Measurements from ENCODE around the gene PTPN6. TPM values are rescaled to one million over a fixed set of nuclear protein-coding genes. Genes with fewer than 3 reads are reported as not detected.
A peak's percentile ranks its signal among the peaks of the same experiment; 100 is the strongest.

PTPN6 gene
- total and polyA plus RNA-seq, 10 of the 15 experiments (the other 5 are each of a cell fraction or from before 2014, with no cell fraction given) = 229 to 457 (median 370) TPM

DNA sequence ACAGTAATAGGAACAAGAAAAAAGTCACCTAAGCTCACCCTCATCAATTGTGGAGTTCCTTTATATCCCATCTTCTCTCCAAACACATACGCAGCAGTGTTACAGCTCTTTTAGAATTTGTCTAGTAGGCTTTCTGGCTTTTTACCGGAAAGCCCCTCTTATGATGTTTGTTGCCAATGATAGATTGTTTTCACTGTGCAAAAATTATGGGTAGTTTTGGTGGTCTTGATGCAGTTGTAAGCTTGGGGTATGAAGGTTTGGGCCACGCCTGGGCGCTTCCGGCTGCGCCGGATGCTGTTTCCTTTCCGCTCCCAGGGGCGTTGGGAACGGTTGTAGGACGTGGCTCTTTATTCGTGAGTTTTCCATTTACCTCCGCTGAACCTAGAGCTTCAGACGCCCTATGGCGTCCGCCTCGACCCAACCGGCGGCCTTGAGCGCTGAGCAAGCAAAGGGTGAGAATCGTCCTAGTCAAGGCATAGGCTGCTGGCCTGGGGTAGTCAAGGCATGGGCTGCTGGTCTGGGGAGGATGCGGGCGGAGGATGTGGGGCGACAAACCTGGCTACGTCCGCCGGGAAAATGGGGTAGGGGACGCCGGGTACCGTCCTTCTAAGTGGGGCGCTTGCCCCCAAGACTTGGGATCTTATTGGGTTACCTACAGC, 7.3 kb upstream of the PTPN6 start, which contains the start of the genes C12orf57 and RNU7-1 (continued):
- TF ChIP-seq SIN3A (IDR thresholded peaks at IDR 0.05; ENCODE audit: low read depth, low read length) (0 out of 2 replicates have a peak, but pooled peaks have one; percentile 69), SMC3 (IDR thresholded peaks at IDR 0.05; ENCODE audit: borderline replicate concordance, low read length) (no peak), KLF5 (IDR thresholded peaks at IDR 0.05; ENCODE audit: partially characterized antibody) (peak; percentile 94), RCOR1 (conservative IDR thresholded peaks at IDR 0.05; ENCODE audit: low read depth, low read length) (peak; percentile 91), ZNF274 (IDR thresholded peaks at IDR 0.05; ENCODE audit: insufficient read depth, insufficient read length) (no peak), NR2C1 (IDR thresholded peaks at IDR 0.05) (peak; percentile 52; the same call in 1 of the 2 replicates)
- TF ChIP-seq, protein P1, sequence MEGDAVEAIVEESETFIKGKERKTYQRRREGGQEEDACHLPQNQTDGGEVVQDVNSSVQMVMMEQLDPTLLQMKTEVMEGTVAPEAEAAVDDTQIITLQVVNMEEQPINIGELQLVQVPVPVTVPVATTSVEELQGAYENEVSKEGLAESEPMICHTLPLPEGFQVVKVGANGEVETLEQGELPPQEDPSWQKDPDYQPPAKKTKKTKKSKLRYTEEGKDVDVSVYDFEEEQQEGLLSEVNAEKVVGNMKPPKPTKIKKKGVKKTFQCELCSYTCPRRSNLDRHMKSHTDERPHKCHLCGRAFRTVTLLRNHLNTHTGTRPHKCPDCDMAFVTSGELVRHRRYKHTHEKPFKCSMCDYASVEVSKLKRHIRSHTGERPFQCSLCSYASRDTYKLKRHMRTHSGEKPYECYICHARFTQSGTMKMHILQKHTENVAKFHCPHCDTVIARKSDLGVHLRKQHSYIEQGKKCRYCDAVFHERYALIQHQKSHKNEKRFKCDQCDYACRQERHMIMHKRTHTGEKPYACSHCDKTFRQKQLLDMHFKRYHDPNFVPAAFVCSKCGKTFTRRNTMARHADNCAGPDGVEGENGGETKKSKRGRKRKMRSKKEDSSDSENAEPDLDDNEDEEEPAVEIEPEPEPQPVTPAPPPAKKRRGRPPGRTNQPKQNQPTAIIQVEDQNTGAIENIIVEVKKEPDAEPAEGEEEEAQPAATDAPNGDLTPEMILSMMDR (IDR thresholded peaks at IDR 0.05 in 2 of 3, conservative IDR thresholded peaks at IDR 0.05 in 1 of 3; ENCODE audit: control insufficient read depth in 2 of 3, extremely low read depth in 1 of 3, insufficient read depth in 1 of 3, low read depth in 3 of 3, low read length in 3 of 3) = no peak
- TF ChIP-seq, protein P2, sequence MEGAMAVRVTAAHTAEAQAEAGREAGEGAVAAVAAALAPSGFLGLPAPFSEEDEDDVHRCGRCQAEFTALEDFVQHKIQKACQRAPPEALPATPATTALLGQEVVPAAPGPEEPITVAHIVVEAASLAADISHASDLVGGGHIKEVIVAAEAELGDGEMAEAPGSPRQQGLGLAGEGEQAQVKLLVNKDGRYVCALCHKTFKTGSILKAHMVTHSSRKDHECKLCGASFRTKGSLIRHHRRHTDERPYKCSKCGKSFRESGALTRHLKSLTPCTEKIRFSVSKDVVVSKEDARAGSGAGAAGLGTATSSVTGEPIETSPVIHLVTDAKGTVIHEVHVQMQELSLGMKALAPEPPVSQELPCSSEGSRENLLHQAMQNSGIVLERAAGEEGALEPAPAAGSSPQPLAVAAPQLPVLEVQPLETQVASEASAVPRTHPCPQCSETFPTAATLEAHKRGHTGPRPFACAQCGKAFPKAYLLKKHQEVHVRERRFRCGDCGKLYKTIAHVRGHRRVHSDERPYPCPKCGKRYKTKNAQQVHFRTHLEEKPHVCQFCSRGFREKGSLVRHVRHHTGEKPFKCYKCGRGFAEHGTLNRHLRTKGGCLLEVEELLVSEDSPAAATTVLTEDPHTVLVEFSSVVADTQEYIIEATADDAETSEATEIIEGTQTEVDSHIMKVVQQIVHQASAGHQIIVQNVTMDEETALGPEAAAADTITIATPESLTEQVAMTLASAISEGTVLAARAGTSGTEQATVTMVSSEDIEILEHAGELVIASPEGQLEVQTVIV (IDR thresholded peaks at IDR 0.05; ENCODE audit: borderline replicate concordance, partially characterized antibody) = no peak
- TF ChIP-seq, protein P3, sequence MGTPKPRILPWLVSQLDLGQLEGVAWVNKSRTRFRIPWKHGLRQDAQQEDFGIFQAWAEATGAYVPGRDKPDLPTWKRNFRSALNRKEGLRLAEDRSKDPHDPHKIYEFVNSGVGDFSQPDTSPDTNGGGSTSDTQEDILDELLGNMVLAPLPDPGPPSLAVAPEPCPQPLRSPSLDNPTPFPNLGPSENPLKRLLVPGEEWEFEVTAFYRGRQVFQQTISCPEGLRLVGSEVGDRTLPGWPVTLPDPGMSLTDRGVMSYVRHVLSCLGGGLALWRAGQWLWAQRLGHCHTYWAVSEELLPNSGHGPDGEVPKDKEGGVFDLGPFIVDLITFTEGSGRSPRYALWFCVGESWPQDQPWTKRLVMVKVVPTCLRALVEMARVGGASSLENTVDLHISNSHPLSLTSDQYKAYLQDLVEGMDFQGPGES (IDR thresholded peaks at IDR 0.05) = no peak
- TF ChIP-seq, protein P4, sequence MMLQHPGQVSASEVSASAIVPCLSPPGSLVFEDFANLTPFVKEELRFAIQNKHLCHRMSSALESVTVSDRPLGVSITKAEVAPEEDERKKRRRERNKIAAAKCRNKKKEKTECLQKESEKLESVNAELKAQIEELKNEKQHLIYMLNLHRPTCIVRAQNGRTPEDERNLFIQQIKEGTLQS (IDR thresholded peaks at IDR 0.05; ENCODE audit: borderline replicate concordance, extremely low read depth, low read depth, low read length) = no peak
- TF ChIP-seq, protein P5, sequence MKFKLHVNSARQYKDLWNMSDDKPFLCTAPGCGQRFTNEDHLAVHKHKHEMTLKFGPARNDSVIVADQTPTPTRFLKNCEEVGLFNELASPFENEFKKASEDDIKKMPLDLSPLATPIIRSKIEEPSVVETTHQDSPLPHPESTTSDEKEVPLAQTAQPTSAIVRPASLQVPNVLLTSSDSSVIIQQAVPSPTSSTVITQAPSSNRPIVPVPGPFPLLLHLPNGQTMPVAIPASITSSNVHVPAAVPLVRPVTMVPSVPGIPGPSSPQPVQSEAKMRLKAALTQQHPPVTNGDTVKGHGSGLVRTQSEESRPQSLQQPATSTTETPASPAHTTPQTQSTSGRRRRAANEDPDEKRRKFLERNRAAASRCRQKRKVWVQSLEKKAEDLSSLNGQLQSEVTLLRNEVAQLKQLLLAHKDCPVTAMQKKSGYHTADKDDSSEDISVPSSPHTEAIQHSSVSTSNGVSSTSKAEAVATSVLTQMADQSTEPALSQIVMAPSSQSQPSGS (IDR thresholded peaks at IDR 0.05; ENCODE audit: low read length) = no peak
- TF ChIP-seq, protein P6, sequence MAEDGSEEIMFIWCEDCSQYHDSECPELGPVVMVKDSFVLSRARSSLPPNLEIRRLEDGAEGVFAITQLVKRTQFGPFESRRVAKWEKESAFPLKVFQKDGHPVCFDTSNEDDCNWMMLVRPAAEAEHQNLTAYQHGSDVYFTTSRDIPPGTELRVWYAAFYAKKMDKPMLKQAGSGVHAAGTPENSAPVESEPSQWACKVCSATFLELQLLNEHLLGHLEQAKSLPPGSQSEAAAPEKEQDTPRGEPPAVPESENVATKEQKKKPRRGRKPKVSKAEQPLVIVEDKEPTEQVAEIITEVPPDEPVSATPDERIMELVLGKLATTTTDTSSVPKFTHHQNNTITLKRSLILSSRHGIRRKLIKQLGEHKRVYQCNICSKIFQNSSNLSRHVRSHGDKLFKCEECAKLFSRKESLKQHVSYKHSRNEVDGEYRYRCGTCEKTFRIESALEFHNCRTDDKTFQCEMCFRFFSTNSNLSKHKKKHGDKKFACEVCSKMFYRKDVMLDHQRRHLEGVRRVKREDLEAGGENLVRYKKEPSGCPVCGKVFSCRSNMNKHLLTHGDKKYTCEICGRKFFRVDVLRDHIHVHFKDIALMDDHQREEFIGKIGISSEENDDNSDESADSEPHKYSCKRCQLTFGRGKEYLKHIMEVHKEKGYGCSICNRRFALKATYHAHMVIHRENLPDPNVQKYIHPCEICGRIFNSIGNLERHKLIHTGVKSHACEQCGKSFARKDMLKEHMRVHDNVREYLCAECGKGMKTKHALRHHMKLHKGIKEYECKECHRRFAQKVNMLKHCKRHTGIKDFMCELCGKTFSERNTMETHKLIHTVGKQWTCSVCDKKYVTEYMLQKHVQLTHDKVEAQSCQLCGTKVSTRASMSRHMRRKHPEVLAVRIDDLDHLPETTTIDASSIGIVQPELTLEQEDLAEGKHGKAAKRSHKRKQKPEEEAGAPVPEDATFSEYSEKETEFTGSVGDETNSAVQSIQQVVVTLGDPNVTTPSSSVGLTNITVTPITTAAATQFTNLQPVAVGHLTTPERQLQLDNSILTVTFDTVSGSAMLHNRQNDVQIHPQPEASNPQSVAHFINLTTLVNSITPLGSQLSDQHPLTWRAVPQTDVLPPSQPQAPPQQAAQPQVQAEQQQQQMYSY (CRISPR knock-in tag; IDR thresholded peaks at IDR 0.05) = peak; percentile 99
- TF ChIP-seq, protein P7, sequence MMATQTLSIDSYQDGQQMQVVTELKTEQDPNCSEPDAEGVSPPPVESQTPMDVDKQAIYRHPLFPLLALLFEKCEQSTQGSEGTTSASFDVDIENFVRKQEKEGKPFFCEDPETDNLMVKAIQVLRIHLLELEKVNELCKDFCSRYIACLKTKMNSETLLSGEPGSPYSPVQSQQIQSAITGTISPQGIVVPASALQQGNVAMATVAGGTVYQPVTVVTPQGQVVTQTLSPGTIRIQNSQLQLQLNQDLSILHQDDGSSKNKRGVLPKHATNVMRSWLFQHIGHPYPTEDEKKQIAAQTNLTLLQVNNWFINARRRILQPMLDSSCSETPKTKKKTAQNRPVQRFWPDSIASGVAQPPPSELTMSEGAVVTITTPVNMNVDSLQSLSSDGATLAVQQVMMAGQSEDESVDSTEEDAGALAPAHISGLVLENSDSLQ (IDR thresholded peaks at IDR 0.05) = no peak
- TF ChIP-seq, protein P8, sequence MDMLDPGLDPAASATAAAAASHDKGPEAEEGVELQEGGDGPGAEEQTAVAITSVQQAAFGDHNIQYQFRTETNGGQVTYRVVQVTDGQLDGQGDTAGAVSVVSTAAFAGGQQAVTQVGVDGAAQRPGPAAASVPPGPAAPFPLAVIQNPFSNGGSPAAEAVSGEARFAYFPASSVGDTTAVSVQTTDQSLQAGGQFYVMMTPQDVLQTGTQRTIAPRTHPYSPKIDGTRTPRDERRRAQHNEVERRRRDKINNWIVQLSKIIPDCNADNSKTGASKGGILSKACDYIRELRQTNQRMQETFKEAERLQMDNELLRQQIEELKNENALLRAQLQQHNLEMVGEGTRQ (IDR thresholded peaks at IDR 0.05; ENCODE audit: borderline replicate concordance, low read depth, low read length) = no peak

Measured in GM12878 (cell line).